Vagina (tissue), 2 donors: ENCODE results near the gene NLGN1.

Experiments used
- CTCF ChIP-seq, 3 experiments: fragments of 450-650 bp in 2 of 3; fragments of 200-600 bp in 1 of 3; sonication (generic) in 1 of 3; IDR thresholded peaks; one replicate each; pipeline ENCODE4 v1.5.1; 2017 to 2019; ENCODE audit warnings: antibody characterized with exemption in 3 of 3, mild to moderate bottlenecking in 2 of 3, moderate library complexity in 2 of 3
- POLR2AphosphoS5 ChIP-seq, 2 donors: sonication (generic); formaldehyde crosslinking; IDR thresholded peaks; one replicate each; pipeline ENCODE4 v1.9.0; 2017; ENCODE audit warnings: antibody characterized with exemption in 2 of 2, mild to moderate bottlenecking in 2 of 2, low read depth in 1 of 2; ENCODE audit not compliant: insufficient read depth in 1 of 2

DNA sequence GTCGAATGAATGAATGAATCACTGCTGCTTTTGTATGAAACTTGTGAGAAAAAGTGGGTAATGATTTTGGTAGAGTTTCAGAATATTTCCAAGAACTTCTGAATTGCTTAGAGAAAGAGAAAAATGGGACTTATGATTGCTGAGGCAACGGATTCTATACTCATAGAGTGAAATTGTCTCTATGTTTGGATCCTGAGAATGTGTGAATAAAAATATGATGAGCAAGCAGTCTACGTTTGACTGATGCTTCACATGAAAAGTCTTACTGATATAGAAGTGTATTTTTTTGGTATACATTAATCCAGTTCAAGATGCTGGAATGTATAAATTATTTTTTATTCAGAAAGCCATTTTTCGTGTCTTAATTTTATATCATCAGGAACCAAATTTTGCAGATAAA lies 441.1 kb downstream of the NLGN1 start:
- TF ChIP-seq POLR2AphosphoS5 (IDR thresholded peaks at IDR 0.05; ENCODE audit: insufficient read depth in 1 of 2, low read depth in 1 of 2), result no peak
- no peak for TF ChIP-seq CTCF (IDR thresholded peaks at IDR 0.05)
